ENCODE measurements around the gene ZBTB7C. TPM values are rescaled to one million over a fixed set of nuclear protein-coding genes. Genes with fewer than 3 reads are reported as not detected.
A peak's percentile ranks its signal among the peaks of the same experiment; 100 is the strongest.

ZBTB7C gene
- total and polyA plus RNA-seq, 4 donors, result 3.2 to 10.9 (median 3.7) TPM

DNA sequence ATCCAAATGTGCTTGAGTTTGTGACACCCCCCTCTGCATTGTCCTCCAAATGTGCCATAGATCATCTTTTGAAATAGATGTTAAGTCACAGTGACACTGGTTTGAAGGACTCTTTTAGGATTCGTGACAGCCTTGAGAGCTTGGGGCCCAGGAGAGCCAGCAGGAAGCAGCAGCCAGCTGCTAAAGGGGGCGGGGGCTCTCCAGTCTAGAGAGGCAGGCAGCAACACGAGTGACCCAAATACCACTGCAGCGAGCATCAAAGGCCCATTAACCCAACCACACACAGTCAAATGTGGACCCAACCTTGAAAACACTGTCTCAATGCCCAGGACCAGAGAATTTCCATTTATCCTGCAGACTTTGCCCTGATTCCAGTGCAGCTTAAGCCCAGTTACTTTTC, 75.6 kb downstream of the ZBTB7C start:
- peaks cover 0 to 9% (median 6%) of the 10 kb centered on the region in 5 donors for H3K4me1 ChIP-seq (ENCODE audit: control insufficient read depth in 5 of 5, insufficient read depth in 5 of 5, low read length in 5 of 5)
- no peak for ATAC-seq (ENCODE audit: insufficient read depth, low FRiP score)
- WGBS, 2 donors, result 32 to 48% methylated on average over 4 of the region's 4 CpGs

DNA sequence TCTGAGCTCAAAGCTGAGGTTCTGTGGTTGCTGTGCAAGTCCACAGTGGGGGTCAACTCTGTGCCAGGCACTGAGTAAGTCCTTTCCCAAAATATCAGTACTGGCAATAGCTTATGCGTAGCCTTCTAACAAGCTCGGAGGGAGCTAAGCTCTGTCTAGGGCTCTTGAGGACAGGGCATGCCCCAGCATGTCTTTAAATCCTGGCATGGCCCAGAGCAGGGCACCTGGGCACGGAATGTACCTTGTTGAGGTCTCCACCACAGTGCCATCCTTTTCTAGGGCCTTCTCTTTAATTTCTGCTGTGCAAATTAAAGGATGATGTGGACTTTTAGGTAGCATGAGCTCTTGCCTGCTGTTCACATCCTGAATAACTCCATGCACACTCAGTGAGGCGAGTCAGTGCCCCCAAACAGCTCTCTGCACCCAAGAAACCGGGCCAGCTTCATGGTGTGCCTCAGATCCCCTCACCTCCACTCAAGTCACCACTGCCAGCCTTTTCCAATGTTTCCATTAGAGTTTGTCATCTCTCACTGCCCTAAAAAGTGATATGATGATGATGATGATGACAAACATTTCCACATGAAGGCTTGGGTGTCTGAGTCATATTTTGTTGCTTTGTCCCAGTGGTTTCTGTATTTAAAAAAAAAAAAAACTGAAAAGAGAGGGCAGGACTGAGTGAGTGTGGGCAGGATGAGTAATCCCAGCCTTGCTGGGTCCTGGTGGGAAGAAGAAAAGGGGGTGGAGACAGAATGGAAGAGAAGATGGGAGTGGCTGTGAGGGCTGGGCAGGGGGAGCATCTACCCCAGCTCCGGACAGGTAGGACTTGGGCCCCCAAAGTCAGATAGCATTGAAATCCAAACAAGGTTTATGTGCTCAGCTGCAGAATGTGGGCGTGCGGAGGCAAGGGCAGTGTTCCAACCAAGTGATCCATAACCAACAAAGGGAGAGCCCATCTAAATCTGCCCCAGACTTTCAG, 78.9 kb downstream of the ZBTB7C start:
- 80 to 89% methylated on average over 8 of the region's 8 CpGs for WGBS, 2 donors
- Histone ChIP-seq H3K27ac (ENCODE audit: low read depth in 1 of 2, low read length in 1 of 2) (no peak overlapping the region), H3K4me3 (no peak overlapping the region), H3K36me3 (ENCODE audit: control insufficient read depth in 4 of 4, insufficient read depth in 4 of 4, low read length in 4 of 4) (no peaks in the 10 kb centered on the region), H3K9me3 (ENCODE audit: control insufficient read depth in 4 of 4, insufficient read depth in 3 of 4, low read length in 3 of 4) (no peaks in the 10 kb centered on the region), H3K27me3 (ENCODE audit: control insufficient read depth in 3 of 3, insufficient read depth in 3 of 3, low read length in 2 of 3) (no peaks in the 10 kb centered on the region), H3K4me1 (ENCODE audit: control insufficient read depth in 5 of 5, insufficient read depth in 5 of 5, low read length in 5 of 5) (peaks cover 0 to 6% (median 4%) of the 10 kb centered on the region in 5 donors), H3K9ac (ENCODE audit: insufficient read depth in 1 of 2, low read length in 2 of 2) (no peak overlapping the region)
- DNase-seq, result no peak
- peak; percentile 38 for ATAC-seq (ENCODE audit: insufficient read depth, low FRiP score)
- TF ChIP-seq, protein P1, sequence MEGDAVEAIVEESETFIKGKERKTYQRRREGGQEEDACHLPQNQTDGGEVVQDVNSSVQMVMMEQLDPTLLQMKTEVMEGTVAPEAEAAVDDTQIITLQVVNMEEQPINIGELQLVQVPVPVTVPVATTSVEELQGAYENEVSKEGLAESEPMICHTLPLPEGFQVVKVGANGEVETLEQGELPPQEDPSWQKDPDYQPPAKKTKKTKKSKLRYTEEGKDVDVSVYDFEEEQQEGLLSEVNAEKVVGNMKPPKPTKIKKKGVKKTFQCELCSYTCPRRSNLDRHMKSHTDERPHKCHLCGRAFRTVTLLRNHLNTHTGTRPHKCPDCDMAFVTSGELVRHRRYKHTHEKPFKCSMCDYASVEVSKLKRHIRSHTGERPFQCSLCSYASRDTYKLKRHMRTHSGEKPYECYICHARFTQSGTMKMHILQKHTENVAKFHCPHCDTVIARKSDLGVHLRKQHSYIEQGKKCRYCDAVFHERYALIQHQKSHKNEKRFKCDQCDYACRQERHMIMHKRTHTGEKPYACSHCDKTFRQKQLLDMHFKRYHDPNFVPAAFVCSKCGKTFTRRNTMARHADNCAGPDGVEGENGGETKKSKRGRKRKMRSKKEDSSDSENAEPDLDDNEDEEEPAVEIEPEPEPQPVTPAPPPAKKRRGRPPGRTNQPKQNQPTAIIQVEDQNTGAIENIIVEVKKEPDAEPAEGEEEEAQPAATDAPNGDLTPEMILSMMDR (IDR thresholded peaks at IDR 0.05; ENCODE audit: control extremely low read depth, extremely low read depth), result no peak

More for the DNA sequence above, 75.6 kb downstream of the ZBTB7C start:
- TF ChIP-seq, protein P1 (IDR thresholded peaks at IDR 0.05; ENCODE audit: control extremely low read depth, extremely low read depth), result no peak
- Histone ChIP-seq H3K27ac (ENCODE audit: low read depth in 1 of 2, low read length in 1 of 2) (no peak overlapping the region), H3K9ac (ENCODE audit: insufficient read depth in 1 of 2, low read length in 2 of 2) (no peak overlapping the region), H3K27me3 (ENCODE audit: control insufficient read depth in 3 of 3, insufficient read depth in 3 of 3, low read length in 2 of 3) (no peaks in the 10 kb centered on the region), H3K9me3 (ENCODE audit: control insufficient read depth in 4 of 4, insufficient read depth in 3 of 4, low read length in 3 of 4) (no peaks in the 10 kb centered on the region), H3K36me3 (ENCODE audit: control insufficient read depth in 4 of 4, insufficient read depth in 4 of 4, low read length in 4 of 4) (no peaks in the 10 kb centered on the region), H3K4me3 (no peak overlapping the region)
- DNase-seq, result peak; percentile 35 to 57 (median 50)

DNA sequence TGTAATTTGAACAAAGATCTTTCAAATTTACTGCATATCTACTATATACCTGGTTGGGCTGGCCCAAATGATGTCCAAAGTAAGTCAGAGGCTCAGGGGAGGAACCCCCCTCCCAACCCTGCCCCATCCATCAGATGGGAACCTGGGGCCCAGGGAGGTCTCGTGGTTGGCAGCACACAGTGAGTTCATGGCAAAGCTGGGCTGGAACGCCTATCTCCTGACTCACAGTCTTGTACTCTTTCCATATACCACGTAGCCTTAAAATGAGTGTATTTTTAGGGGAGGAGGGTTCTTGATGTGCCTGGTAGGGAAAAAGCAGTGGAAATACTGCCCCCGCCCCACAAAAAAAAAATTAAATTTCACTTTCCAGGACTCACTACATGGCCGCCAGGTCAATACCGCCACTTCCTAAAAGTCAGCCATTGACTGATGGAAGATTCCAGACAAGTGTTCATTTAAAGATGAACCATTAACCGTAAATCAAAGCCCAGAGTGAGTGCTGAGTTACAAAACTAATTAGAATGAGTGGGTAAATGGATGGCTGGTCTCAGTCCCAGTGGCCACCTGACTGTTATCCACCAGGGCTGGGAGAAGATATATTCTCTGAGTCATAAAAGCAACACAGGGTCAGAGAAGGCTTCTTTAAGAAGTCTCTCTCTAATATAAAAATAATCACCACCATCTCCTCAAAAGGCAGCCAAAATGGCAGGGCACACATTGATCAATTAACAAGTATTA, 80.5 kb downstream of the ZBTB7C start:
- WGBS, 2 donors, result 88 to 93% methylated on average over 7 of the region's 7 CpGs
- no peak overlapping the region for H3K9ac ChIP-seq (ENCODE audit: insufficient read depth in 1 of 2, low read length in 2 of 2)
- ATAC-seq (ENCODE audit: insufficient read depth, low FRiP score) (no peak), DNase-seq (no peak)
- no peaks in the 10 kb centered on the region for H3K9me3 ChIP-seq (ENCODE audit: control insufficient read depth in 4 of 4, insufficient read depth in 3 of 4, low read length in 3 of 4)
- no peak overlapping the region for H3K4me3 ChIP-seq
- TF ChIP-seq, protein P1 (IDR thresholded peaks at IDR 0.05; ENCODE audit: control extremely low read depth, extremely low read depth), result no peak
- H3K27me3 ChIP-seq (ENCODE audit: control insufficient read depth in 3 of 3, insufficient read depth in 3 of 3, low read length in 2 of 3), result no peaks in the 10 kb centered on the region
- no peak overlapping the region for H3K27ac ChIP-seq (ENCODE audit: low read depth in 1 of 2, low read length in 1 of 2)
- no peaks in the 10 kb centered on the region for H3K36me3 ChIP-seq (ENCODE audit: control insufficient read depth in 4 of 4, insufficient read depth in 4 of 4, low read length in 4 of 4)
- H3K4me1 ChIP-seq (ENCODE audit: control insufficient read depth in 5 of 5, insufficient read depth in 5 of 5, low read length in 5 of 5), result peaks cover 0 to 4% (median 0%) of the 10 kb centered on the region in 5 donors

Data from lung (tissue), 12 donors.